GM15510 (cell line): ENCODE results near the gene RUNX3.

Experiments
- POLR2A ChIP-seq: IDR thresholded peaks from 3 replicates; pipeline ENCODE4 v1.6.1; 2011; ENCODE audit warnings: borderline replicate concordance; ENCODE audit not compliant: insufficient read length; ENCODE audit errors: extremely low read depth

RUNX3 gene

GRCh38 chr1:24906760-24907490 is 23.2 kb downstream of the RUNX3 start:
- no peak for TF ChIP-seq POLR2A

GRCh38 chr1:24905979-24906720 is 23.9 kb downstream of the RUNX3 start:
- no peak for TF ChIP-seq POLR2A

GRCh38 chr1:24905355-24905978 is 24.6 kb downstream of the RUNX3 start:
- no peak for TF ChIP-seq POLR2A

DNA sequence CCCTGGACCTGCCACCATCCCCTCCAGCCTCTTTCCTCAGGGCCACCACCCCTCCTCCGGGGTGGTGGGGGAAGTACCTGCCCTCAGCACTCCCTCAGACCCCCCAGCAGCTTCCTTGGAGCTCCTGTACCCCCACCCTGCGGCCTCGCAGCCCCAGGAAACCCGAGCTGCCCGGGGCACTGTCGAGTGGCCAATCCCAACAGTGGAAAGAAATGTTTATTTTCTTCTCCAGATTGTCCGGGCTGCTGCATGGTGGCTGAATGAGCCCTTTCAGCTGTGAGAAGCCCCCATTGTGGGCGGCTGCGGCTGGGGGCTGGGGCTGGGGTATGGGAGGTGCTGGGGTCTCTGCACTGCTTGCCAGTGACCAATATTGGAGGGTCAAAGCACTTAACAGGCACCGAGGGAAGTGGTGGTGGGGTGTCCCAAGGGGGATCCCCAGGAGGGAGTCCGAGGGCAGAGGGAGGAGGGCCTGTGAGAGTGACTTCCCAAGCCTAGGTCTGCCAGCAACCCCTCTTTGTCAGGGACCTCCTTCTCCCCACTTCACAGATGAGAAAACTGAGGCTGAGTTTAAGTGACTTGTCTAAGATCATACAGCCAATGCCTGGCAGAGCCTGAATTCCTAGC is 25.2 kb downstream of the RUNX3 start:
- TF ChIP-seq POLR2A, result no peak

- TF ChIP-seq POLR2A, result no peak
Observed at GRCh38 chr1:24903955-24904730, 25.9 kb downstream of the RUNX3 start.

DNA sequence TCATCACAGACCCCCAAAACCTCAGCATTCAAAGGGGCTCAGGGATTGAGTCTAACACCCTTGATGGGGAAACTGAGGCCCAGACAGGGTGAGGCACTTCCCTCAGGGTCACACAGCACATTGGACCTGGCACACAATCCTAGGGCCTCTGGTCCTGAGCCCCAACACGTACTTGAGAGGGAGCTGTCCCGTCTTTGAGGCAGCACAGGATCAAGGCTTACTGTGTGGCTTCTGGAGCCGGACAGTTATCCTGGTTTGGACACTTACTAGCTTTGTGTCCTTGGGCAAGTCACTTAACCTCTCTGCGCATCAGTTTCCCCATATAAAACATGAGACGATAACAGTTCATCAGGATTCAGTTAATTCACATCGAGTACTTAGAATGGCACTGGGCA is 26.5 kb downstream of the RUNX3 start:
- TF ChIP-seq POLR2A, result no peak

GRCh38 chr1:24903011-24903461 is 27.0 kb downstream of the RUNX3 start:
- TF ChIP-seq POLR2A, result peak; percentile 12

GRCh38 chr1:24902471-24902891 is 27.6 kb downstream of the RUNX3 start:
- TF ChIP-seq POLR2A, result peak; percentile 28

DNA sequence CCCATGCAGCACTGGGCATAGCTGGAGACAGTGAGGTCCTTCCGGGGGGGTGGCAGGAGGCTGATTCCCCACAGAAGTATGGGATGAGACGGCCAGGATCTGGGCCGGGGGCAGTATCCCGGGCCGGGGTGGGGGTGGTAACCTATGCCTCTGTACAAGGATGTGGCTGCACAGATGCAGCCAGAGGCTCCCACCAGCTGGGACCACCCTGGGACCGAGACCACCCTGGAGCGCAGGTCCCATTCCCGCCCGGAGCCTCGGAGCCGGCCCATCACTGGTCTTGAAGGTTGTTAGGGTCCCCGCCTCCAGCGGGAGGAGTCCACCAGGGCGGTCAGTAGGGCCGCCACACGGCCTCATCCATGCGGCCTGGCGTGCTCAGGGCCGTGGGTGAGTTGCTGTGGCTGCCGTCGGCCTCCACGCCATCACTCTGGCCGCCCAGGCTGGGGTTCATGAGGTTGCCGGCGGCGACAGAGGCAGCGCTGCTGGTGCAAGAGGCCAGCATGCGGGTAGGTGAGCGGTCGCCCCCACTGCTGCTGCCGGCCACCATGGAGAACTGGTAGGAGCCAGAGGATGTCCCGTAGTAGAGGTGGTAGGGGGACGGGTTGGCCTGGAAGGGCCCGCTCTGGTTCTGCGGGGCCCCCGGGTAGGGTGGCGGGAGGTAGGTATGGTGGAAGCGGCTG is 28.1 kb downstream of the RUNX3 start:
- no peak for TF ChIP-seq POLR2A

GRCh38 chr1:24900985-24901781 is 28.9 kb downstream of the RUNX3 start:
- TF ChIP-seq POLR2A, result peak; percentile 45

- peak; percentile 48 for TF ChIP-seq POLR2A
Observed at GRCh38 chr1:24900486-24900849, 29.6 kb downstream of the RUNX3 start.

DNA sequence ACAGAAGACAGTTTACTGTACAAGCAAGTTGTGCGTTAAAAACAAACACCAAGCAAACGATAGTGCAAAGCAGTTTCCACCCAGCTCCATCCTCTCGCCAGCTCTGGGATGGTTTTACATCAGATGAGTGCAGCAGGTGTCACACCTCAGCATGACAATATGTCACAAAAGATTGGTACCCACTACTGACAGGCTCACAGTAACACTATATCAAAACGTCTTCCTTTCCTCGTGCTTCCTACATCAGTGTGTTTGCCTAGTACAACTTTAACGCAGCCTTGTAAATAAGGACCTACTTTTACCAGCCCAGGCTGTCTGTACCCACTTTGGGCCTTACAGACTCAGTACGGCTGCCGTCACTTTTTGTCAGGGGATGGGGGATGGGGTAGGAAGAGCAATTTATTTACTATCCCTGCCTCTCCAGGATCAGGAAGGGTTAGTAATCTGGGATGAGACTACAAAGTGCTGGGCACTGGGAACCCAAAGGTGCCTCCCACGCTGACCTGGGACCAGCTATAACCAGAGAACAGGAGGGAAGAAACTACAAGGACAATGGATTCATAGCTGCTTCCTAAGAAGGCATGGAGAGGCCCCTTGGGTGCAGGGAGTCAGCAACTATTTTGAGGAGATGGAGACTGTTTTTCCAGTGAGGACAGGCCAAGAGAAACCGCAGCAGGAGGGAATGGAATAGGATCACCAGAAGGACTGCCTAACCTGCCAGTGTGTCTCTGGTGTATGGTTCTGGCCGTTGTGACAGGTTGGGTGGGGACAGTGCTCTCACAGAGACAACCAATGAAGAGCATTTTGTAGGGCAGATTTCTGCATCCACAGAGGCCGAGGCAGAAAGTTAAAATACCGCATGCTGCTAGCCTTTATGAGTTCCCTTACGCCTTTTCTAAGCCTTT is 30.2 kb downstream of the RUNX3 start:
- no peak for TF ChIP-seq POLR2A
